A549 treated with CORT108297 at 1 μM for 4 hours (cell line): Measurements from ENCODE around the gene ZNF628. TPM values are rescaled to one million over a fixed set of nuclear protein-coding genes. Genes with fewer than 3 reads are reported as not detected.

Experiments used
- total RNA-seq: library from RNA; stranded (reverse); fragments of 200-300 nt; extraction: Qiagen RNA extraction; gene quantifications from 5 replicates; pipeline ENCODE4 v1.2.3, GENCODE V29; 2022

The ZNF628 gene
- total RNA-seq, result 5.7 to 8.8 TPM (median 7.8 TPM) in 5 replicates

DNA sequence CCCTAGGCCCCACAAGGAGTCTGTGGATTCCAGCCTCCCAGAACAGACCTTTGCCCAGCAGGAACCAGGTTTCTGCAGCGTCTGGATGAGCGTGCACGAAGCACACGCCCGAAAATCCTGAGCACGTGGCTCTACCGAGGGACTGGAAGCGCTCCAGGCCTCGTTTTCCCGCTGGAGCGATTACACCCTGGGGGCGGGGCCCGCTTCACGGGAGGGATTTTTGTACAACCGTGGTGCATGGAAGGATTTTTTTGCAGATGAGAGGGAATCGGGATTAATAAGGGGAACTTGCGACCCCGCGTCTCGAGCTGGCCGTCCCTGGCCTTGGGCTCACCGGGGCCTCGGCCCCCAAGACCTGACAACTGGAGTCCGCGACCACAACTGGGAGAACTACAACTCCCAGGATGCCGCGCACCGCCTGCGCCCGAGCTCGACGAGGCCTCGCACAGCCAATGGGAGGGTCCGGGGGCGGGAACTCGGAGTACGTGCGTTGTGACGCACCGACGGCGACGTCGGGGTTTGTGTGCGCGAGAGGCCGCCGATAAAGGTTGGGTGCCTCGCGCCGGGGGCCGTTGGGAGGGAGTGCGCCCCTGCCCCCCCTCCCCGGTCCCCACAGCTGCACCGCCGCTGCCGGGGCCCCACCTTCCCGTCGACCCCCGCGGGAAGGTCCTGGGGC, at the start of gene ZNF628:
Gene ZNF628, plus strand, starts transcription at position 518 of the 676 bp plus-strand sequence. CDS start 3,294 bp downstream, outside the sequence.

DNA sequence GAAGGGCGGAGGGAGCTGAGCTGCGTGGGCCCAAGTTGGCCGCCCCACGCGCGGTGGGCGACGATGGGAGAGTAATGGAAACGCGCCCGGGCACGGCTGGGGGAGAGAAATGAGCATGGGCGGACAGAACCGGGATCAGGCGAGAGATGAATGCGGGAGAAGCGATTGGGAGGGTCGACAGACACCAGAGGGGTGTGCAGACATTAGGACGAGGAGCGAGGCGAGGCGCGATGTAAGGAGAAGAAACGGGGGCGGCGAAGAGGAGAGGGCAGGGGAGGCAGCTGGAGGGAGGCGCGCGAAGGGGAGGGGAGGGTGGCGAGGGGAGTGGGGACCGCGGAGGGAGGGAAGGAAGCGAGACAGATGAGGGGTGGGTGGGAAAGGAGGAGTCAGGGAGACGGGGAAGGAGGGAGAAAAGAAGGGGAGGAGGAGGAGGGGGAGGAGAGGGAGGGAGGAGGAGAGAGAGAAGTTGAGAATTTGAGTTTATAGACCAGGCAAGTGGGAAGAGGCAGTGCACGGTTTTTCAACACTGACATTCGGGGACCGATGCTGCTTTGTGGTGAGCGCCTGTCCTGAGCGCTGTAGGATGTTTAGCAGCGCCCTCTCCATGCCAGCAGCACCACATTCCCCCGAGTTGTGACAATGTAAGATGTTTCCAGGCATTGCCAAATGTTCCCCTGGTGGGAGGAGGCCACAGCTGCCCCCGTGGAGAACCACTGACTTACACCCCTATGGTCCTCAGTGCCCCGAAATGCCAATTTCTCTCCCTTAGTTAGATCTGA, 33.2 kb upstream of the ZNF628 start, which contains the start of gene SHISA7:
Gene SHISA7, minus strand, starts transcription at position 256 of the 779 bp plus-strand sequence. CDS start 437 bp downstream, outside the sequence.

DNA sequence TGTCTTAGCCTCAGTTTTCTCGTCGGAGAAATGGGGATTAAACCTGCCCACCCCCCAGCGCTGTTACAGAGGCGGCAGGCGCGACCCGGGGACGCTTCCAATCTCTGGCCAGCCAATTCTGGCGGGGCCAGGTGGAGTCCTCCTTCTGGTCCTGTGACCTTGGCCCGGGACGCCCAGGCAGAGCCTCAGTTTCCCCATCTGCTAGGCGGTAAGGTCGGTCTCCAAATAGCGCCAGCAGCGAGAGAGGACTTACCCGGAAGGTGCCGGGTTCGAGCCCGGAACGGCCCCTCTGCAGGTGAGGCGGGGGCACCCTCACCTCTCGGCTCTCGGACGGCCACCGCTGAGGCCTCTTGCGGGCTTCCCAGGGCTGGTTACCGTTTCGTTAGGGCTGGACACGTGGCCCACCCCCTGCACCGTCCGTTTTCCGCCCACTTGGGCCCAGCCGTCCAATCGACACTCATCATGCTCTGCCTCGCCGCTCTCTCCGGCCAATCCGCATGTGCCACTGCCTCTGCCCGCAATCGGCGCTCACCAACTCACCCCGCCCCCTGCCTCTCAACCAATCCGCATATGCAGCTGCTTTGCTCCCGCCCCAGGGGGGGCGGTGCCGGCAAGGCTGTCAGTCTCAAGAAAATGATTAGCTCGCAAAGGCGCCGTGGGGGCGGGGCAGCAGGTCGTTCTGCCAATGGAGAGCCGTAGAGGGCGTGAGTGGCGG, 15.0 kb upstream of the ZNF628 start, which contains the start of gene ISOC2:
Gene ISOC2, minus strand, starts transcription at position 384 of the 715 bp plus-strand sequence. CDS start 5,156 bp downstream, outside the sequence.

GRCh38 chr19:55464662-55465054, 11.8 kb upstream of the ZNF628 start, which contains the start of gene C19orf85:
C19orf85 (minus strand) TSS chr19:55464751; CDS start chr19:55464554, 197 bp downstream.

DNA sequence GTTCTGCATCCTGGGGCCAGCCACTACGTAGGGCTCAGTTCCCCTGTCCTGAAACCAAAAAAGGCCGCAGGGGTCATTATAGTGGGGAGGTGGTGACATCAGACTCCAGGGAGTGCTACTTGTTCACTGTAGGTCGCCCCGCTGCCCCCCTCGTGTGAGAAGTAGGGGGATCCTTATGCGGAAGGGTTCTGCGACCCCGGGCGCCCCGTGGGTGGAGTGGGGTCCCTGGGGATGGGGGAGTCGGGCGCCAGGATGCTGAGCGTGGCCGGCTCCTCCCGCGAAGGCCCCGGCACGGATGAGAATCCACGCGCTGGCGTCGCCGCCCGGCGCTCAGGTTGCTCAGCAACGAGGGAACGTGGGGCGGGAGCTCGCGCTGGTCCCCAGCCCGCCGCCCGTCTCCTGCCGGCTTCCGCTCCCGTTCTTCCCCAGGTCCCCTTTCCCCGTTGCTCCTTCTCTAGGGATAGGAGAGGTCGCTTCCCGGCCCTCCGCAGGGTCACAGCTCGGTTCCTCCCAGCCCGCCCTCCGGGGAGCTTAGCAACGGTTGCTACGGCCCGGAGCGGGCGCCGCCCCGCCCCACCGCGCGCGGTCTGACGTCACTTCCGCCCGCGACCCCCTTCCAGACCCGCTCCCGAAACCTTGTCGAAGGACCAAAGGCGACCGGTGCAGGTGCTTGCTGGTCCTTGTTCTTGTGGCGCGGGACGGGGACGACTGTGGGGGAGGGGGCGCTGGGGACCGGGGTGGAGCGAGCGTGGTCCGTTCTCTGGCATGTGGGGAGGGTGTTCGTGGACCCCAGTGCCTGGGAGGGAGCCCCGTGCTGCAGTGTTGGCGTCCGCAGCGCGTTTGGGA, 8.4 kb downstream of the ZNF628 start, which contains the start of gene NAT14:
Gene NAT14, plus strand, starts transcription at position 596 of the 846 bp plus-strand sequence. CDS start 521 bp downstream, outside the sequence.

GRCh38 chr19:55487924-55488687, 11.7 kb downstream of the ZNF628 start, which contains the start of gene SSC5D:
SSC5D (plus strand) TSS chr19:55488436; CDS start chr19:55488590, 154 bp downstream.

Other genes starting within 250 kb of the ZNF628 start
- 2.7 to 6.4 TPM (median 5.2 TPM) in 5 replicates for gene TMEM86B, start 247.9 kb upstream of the ZNF628 start, total RNA-seq
- 87.7 to 128 TPM (median 124 TPM) in 5 replicates for gene PPP6R1, start 217.6 kb upstream of the ZNF628 start, total RNA-seq
- gene HSPBP1, start 196.5 kb upstream of the ZNF628 start, total RNA-seq, result 119 to 156 TPM (median 146 TPM) in 5 replicates
- gene BRSK1, start 192.6 kb upstream of the ZNF628 start, total RNA-seq, result 3.3 to 5.4 TPM (median 4.0 TPM) in 5 replicates
- gene TMEM150B, start 151.3 kb upstream of the ZNF628 start, total RNA-seq, result not detected in 5 replicates
- gene KMT5C, start 136.7 kb upstream of the ZNF628 start, total RNA-seq, result 5.8 to 11.4 TPM (median 9.7 TPM) in 5 replicates
- 0.58 to 1.4 TPM (median 1.2 TPM) in 5 replicates for gene COX6B2, start 121.9 kb upstream of the ZNF628 start, total RNA-seq
- gene GARIN5B, start 113.4 kb upstream of the ZNF628 start, total RNA-seq, result 0.06 to 0.29 TPM (median 0.12 TPM) in 5 replicates
- 42.1 to 61.8 TPM (median 53.6 TPM) in 5 replicates for gene IL11, start 106.2 kb upstream of the ZNF628 start, total RNA-seq
- 1.2 to 2.6 TPM (median 2.0 TPM) in 5 replicates for gene TMEM190, start 99.8 kb upstream of the ZNF628 start, total RNA-seq
- gene TMEM238, start 92.3 kb upstream of the ZNF628 start, total RNA-seq, result 1.6 to 11.1 TPM (median 8.6 TPM) in 5 replicates
- 2,587 to 2,941 TPM (median 2,775 TPM) in 5 replicates for gene RPL28, start 90.7 kb upstream of the ZNF628 start, total RNA-seq
- gene UBE2S, start 68.8 kb upstream of the ZNF628 start, total RNA-seq, result 320 to 492 TPM (median 460 TPM) in 5 replicates
- gene SHISA7, start 33.3 kb upstream of the ZNF628 start, total RNA-seq, result 0.02 TPM in 1 of 5 replicates, not detected in the others
- 54.6 to 66.3 TPM (median 63.5 TPM) in 5 replicates for gene ISOC2, start 15.0 kb upstream of the ZNF628 start, total RNA-seq
- gene C19orf85, start 11.9 kb upstream of the ZNF628 start, total RNA-seq, result not detected in 5 replicates
- gene NAT14, start 8.6 kb downstream of the ZNF628 start, total RNA-seq, result 34.2 to 64.7 TPM (median 61.2 TPM) in 5 replicates
- gene SSC5D, start 11.8 kb downstream of the ZNF628 start, total RNA-seq, result 0.45 to 1.3 TPM (median 0.81 TPM) in 5 replicates
- gene SBK2, start 60.5 kb downstream of the ZNF628 start, total RNA-seq, result 1.6 to 2.8 TPM (median 2.3 TPM) in 5 replicates
- 1.7 to 2.0 TPM (median 1.9 TPM) in 5 replicates for gene SBK3, start 68.9 kb downstream of the ZNF628 start, total RNA-seq
- 15.7 to 31.2 TPM (median 28.5 TPM) in 5 replicates for gene ZNF579, start 104.2 kb downstream of the ZNF628 start, total RNA-seq
- 17.6 to 24.7 TPM (median 24.3 TPM) in 5 replicates for gene FIZ1, start 122.9 kb downstream of the ZNF628 start, total RNA-seq
- gene ZNF524, start 123.7 kb downstream of the ZNF628 start, total RNA-seq, result 13.4 to 21.2 TPM (median 20.6 TPM) in 5 replicates
- gene ZNF865, start 129.0 kb downstream of the ZNF628 start, total RNA-seq, result 7.3 to 13.8 TPM (median 12.5 TPM) in 5 replicates
- gene ZNF784, start 147.9 kb downstream of the ZNF628 start, total RNA-seq, result 5.6 to 6.2 TPM (median 5.8 TPM) in 5 replicates
- 29.4 to 56.4 TPM (median 50.5 TPM) in 5 replicates for gene ZNF580, start 164.4 kb downstream of the ZNF628 start, total RNA-seq
- gene ZNF581, start 167.0 kb downstream of the ZNF628 start, total RNA-seq, result 36.6 to 52.1 TPM (median 49.2 TPM) in 5 replicates
- gene CCDC106, start 171.6 kb downstream of the ZNF628 start, total RNA-seq, result 14.1 to 20.4 TPM (median 19.1 TPM) in 5 replicates
- 264 to 319 TPM (median 303 TPM) in 5 replicates for gene U2AF2, start 178.4 kb downstream of the ZNF628 start, total RNA-seq
- 135 to 220 TPM (median 215 TPM) in 5 replicates for gene EPN1, start 198.6 kb downstream of the ZNF628 start, total RNA-seq